GM12873 (cell line): ENCODE data around the gene PPP2R2C.

Experiments used
- TF ChIP-seq, protein P1 (sequence below): IDR thresholded peaks from 2 replicates; pipeline ENCODE4 v1.5.1; 2012; ENCODE audit warnings: low read depth, mild to moderate bottlenecking, moderate library complexity, low read length, control low read depth; ENCODE audit not compliant: insufficient read depth; ENCODE audit errors: missing control alignments

Gene PPP2R2C

GRCh38 chr4:6472387-6473263 lies at the start of gene PPP2R2C:
PPP2R2C (minus strand) TSS chr4:6472614; CDS start chr4:6472229, 385 bp downstream.
- TF ChIP-seq, protein P1, sequence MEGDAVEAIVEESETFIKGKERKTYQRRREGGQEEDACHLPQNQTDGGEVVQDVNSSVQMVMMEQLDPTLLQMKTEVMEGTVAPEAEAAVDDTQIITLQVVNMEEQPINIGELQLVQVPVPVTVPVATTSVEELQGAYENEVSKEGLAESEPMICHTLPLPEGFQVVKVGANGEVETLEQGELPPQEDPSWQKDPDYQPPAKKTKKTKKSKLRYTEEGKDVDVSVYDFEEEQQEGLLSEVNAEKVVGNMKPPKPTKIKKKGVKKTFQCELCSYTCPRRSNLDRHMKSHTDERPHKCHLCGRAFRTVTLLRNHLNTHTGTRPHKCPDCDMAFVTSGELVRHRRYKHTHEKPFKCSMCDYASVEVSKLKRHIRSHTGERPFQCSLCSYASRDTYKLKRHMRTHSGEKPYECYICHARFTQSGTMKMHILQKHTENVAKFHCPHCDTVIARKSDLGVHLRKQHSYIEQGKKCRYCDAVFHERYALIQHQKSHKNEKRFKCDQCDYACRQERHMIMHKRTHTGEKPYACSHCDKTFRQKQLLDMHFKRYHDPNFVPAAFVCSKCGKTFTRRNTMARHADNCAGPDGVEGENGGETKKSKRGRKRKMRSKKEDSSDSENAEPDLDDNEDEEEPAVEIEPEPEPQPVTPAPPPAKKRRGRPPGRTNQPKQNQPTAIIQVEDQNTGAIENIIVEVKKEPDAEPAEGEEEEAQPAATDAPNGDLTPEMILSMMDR: no peak

- TF ChIP-seq, protein P1: no peak
These were observed 48.6 kb upstream of the PPP2R2C start for GRCh38 chr4:6520978-6521377.

- TF ChIP-seq, protein P1: no peak
These were observed 47.7 kb upstream of the PPP2R2C start for GRCh38 chr4:6520051-6520636.

DNA sequence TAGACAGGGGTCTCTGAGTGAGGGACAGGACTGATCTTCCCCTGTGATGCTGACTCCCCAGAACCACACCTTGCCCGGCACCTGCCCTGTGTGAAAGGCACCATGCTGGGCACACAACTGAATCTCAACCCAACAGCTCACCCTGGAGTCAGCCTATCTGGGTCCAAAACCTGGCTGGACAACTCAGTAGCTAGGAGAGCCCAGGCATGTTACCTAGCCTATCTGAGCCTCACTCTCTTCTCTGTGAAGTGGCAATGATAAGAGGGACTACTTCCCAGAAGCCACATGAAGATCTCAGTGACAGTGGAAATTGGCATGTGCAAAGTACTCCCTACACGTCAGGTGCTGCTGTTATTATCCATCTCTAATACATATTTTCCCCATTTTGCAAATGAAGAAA lies 44.8 kb upstream of the PPP2R2C start:
- TF ChIP-seq, protein P1: no peak

DNA sequence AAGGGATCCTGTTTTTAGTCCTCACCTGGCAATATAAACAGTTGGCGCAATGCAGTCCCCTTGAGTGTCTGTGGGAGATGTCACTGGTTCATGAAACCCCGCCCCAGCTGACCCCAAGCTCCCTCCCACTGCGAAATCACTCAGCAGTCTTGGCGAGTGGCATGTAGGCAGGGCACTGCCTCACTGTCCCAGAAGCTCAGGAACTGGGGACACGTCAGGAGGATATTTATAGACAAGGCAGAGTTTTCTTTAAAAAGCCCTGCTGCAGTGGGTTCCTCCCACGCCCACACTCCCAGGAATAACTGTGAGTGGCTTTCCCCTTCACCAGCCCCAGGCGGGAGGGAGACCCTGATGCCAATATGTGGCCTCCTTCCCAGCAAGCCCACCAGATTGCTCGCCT lies 44.3 kb upstream of the PPP2R2C start:
- TF ChIP-seq, protein P1: no peak

- TF ChIP-seq, protein P1: no peak
These were observed 43.9 kb upstream of the PPP2R2C start for GRCh38 chr4:6516281-6516680.

DNA sequence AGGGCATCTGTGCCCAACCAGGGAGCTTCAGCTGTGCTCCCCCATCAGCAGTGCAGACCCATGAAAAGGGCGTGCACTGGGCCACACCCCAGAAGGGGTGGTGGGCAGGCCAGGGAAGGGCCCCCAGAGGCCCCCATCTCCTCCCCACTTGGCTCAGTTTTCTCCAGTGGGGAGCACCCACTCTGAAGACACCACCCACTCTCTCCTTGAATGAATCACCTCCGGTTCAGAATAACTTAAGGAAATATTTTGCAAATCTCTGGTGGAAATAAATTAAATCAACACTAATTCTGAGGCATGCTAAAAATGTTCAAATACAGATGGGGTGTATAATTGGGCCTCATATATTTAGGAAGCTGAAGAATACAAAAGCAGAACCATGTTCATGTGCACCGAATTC lies 41.3 kb upstream of the PPP2R2C start:
- TF ChIP-seq, protein P1: no peak
